Endothelial cell (in vitro differentiated cells): ENCODE data around the gene RIMBP2. TPM values are rescaled to one million over a fixed set of nuclear protein-coding genes. Genes with fewer than 3 reads are reported as not detected.
A peak's percentile ranks its signal among the peaks of the same experiment; 100 is the strongest.

ENCODE experiments used
- DNase-seq: peaks from one replicate; pipeline ENCODE4 v3.0.0; 2021; ENCODE audit warnings: low spot score
- H3K27ac Mint-ChIP-seq: one replicate; pipeline ENCODE4 v1.8.0; 2021; ENCODE audit warnings: mixed read lengths, inconsistent platforms; ENCODE audit not compliant: unreplicated experiment
- H3K27me3 Mint-ChIP-seq: one replicate; pipeline ENCODE4 v1.8.0; 2021; ENCODE audit warnings: mild to moderate bottlenecking, moderate library complexity, mixed read lengths, inconsistent platforms; ENCODE audit not compliant: unreplicated experiment
- H3K36me3 Mint-ChIP-seq: one replicate; pipeline ENCODE4 v1.8.0; 2021; ENCODE audit warnings: mild to moderate bottlenecking, low read depth, mixed read lengths, inconsistent platforms; ENCODE audit not compliant: unreplicated experiment
- H3K4me1 Mint-ChIP-seq: one replicate; pipeline ENCODE4 v1.8.0; 2021; ENCODE audit warnings: mild to moderate bottlenecking, mixed read lengths, inconsistent platforms; ENCODE audit not compliant: unreplicated experiment
- H3K4me3 Mint-ChIP-seq: one replicate; pipeline ENCODE4 v1.8.0; 2021; ENCODE audit warnings: mild to moderate bottlenecking, mixed read lengths, inconsistent platforms; ENCODE audit not compliant: unreplicated experiment
- H3K9me3 Mint-ChIP-seq: one replicate; pipeline ENCODE4 v1.8.0; 2021; ENCODE audit warnings: mixed read lengths, inconsistent platforms; ENCODE audit not compliant: unreplicated experiment
- CTCF ChIP-seq: fragments of 200-600 bp; sonication (generic); IDR thresholded peaks from one replicate; pipeline ENCODE4 v1.5.0; 2021; ENCODE audit warnings: antibody characterized with exemption; ENCODE audit not compliant: unreplicated experiment
- long read RNA-seq: library from polyadenylated mRNA; unstranded; transcript quantifications from one replicate; pipeline ENCODE4 v2.0.0, GENCODE V29; 2020; ENCODE audit not compliant: unreplicated experiment
- total RNA-seq: library from RNA; stranded (reverse); fragmentation: NEBNext Ultra II Directional; extraction: Animal tissue kit (Norgen Biotek cat#: 25700); gene quantifications from one replicate; pipeline ENCODE4 v1.2.1, GENCODE V29; 2021; ENCODE audit not compliant: unreplicated experiment

Gene RIMBP2
- 1.4 TPM for total RNA-seq
- long read RNA-seq = 0 reads

GRCh38 chr12:130715998-130716968, at the start of gene RIMBP2:
RIMBP2 (minus strand) TSS chr12:130716299; CDS start chr12:130479013, 237,286 bp downstream.
- no peak for DNase-seq
- Mint-ChIP-seq H3K27ac (no peak within 1 kb of the TSS), H3K9me3 (peaks cover 18% of the 10 kb centered on the region), H3K27me3 (peaks cover 12% of the 10 kb centered on the region), H3K4me1 (peaks cover 3% of the 10 kb centered on the region), H3K4me3 (peak within 1 kb of the TSS; percentile 79), H3K36me3 (peaks cover 8% of the 10 kb centered on the region)
- no peak for TF ChIP-seq CTCF

GRCh38 chr12:130765186-130765659, 49.1 kb upstream of the RIMBP2 start:
- Mint-ChIP-seq H3K9me3 (no peaks in the 10 kb centered on the region), H3K27me3 (no peaks in the 10 kb centered on the region), H3K4me3 (no peak overlapping the region), H3K4me1 (no peaks in the 10 kb centered on the region), H3K36me3 (no peaks in the 10 kb centered on the region), H3K27ac (no peak overlapping the region)
- DNase-seq = no peak
- TF ChIP-seq CTCF = no peak

- no peaks in the 10 kb centered on the region for H3K9me3 Mint-ChIP-seq
- peak; percentile 30 for DNase-seq
Observed at GRCh38 chr12:130764475-130765185, 48.5 kb upstream of the RIMBP2 start.

GRCh38 chr12:130764073-130764472, 48.0 kb upstream of the RIMBP2 start:
- peaks cover 2% of the 10 kb centered on the region for H3K27me3 Mint-ChIP-seq
- TF ChIP-seq CTCF = no peak
- no peaks in the 10 kb centered on the region for H3K9me3 Mint-ChIP-seq
- H3K4me1 Mint-ChIP-seq = no peaks in the 10 kb centered on the region
- no peaks in the 10 kb centered on the region for H3K36me3 Mint-ChIP-seq
- no peak overlapping the region for H3K27ac Mint-ChIP-seq
- H3K4me3 Mint-ChIP-seq = no peak overlapping the region
- no peak for DNase-seq

More at GRCh38 chr12:130764475-130765185, 48.5 kb upstream of the RIMBP2 start:
- no peak for TF ChIP-seq CTCF
- Mint-ChIP-seq H3K27me3 (peaks cover 2% of the 10 kb centered on the region), H3K4me1 (no peaks in the 10 kb centered on the region), H3K4me3 (no peak overlapping the region), H3K27ac (no peak overlapping the region), H3K36me3 (no peaks in the 10 kb centered on the region)
